Measurements from ENCODE around the gene C6orf132. TPM values are rescaled to one million over a fixed set of nuclear protein-coding genes. Genes with fewer than 3 reads are reported as not detected.

C6orf132 gene
- total RNA-seq, 1 experiment from 2014 or later: 31.9 TPM

- intact Hi-C loops (cut with micrococcal nuclease): no loop called here
- ChIA-PET CTCF (interaction anchor here (1.1 to 4.2 kb wide), 3 partner anchors 9 to 121 kb away, joined by 3 to 26 read pairs (median 4); no protein-coding TSS in a partner anchor), POLR2A (interaction anchor here (1.0 to 1.7 kb wide), 5 partner anchors 9 to 465 kb away, joined by 3 to 6 read pairs (median 3); partner anchors contain the start of gene C6orf132)
- DNase-seq (ENCODE audit: unreplicated experiment): peak; percentile 46
- BruUV-seq (replicated peaks): no TSS peak
- Mint-ChIP-seq H3K4me1 (ENCODE audit: insufficient read depth, unreplicated experiment) (peaks cover 27% of the 10 kb centered on the region), H3K4me3 (ENCODE audit: unreplicated experiment) (no peak overlapping the region), H3K27me3 (ENCODE audit: insufficient read depth, unreplicated experiment) (no peaks in the 10 kb centered on the region), H3K36me3 (ENCODE audit: insufficient read depth, unreplicated experiment) (peaks cover 10% of the 10 kb centered on the region), H3K27ac (ENCODE audit: low read depth, unreplicated experiment) (no peak overlapping the region), H3K9me3 (ENCODE audit: unreplicated experiment) (no peaks in the 10 kb centered on the region)
- TF ChIP-seq CTCF (IDR thresholded peaks at IDR 0.05; ENCODE audit: unreplicated experiment): no peak
Observed at GRCh38 chr6:42095094-42095493, 47.3 kb downstream of the C6orf132 start.

GRCh38 chr6:42093582-42094329 is 48.7 kb downstream of the C6orf132 start:
- peak; percentile 38 for DNase-seq (ENCODE audit: unreplicated experiment)
- H3K27ac Mint-ChIP-seq (ENCODE audit: low read depth, unreplicated experiment): peak overlapping the region; percentile 28
- ChIA-PET CTCF (interaction anchor here (0.8 to 4.2 kb wide), 5 partner anchors 7 to 292 kb away, joined by 3 to 26 read pairs (median 5); no protein-coding TSS in a partner anchor), POLR2A (interaction anchor here (0.7 to 0.8 kb wide), 2 partner anchors 121 to 243 kb away, joined by 3 to 4 read pairs; no protein-coding TSS in a partner anchor)
- intact Hi-C loops (cut with micrococcal nuclease): no loop called here
- no TSS peak for BruUV-seq (replicated peaks)
- TF ChIP-seq CTCF (IDR thresholded peaks at IDR 0.05; ENCODE audit: unreplicated experiment): no peak
- no peaks in the 10 kb centered on the region for H3K27me3 Mint-ChIP-seq (ENCODE audit: insufficient read depth, unreplicated experiment)
- no peak overlapping the region for H3K4me3 Mint-ChIP-seq (ENCODE audit: unreplicated experiment)
- H3K36me3 Mint-ChIP-seq (ENCODE audit: insufficient read depth, unreplicated experiment): peaks cover 6% of the 10 kb centered on the region
- H3K4me1 Mint-ChIP-seq (ENCODE audit: insufficient read depth, unreplicated experiment): peaks cover 15% of the 10 kb centered on the region
- H3K9me3 Mint-ChIP-seq (ENCODE audit: unreplicated experiment): no peaks in the 10 kb centered on the region

- no peak for DNase-seq (ENCODE audit: unreplicated experiment)
- intact Hi-C loops (cut with micrococcal nuclease): no loop called here
- no peak overlapping the region for H3K27ac Mint-ChIP-seq (ENCODE audit: low read depth, unreplicated experiment)
- no TSS peak for BruUV-seq (replicated peaks)
- H3K4me1 Mint-ChIP-seq (ENCODE audit: insufficient read depth, unreplicated experiment): peaks cover 21% of the 10 kb centered on the region
- H3K9me3 Mint-ChIP-seq (ENCODE audit: unreplicated experiment): no peaks in the 10 kb centered on the region
- no peaks in the 10 kb centered on the region for H3K27me3 Mint-ChIP-seq (ENCODE audit: insufficient read depth, unreplicated experiment)
- ChIA-PET CTCF (interaction anchor here (0.9 to 1.8 kb wide), 2 partner anchors 73 to 123 kb away, joined by 3 to 4 read pairs; no protein-coding TSS in a partner anchor), POLR2A (interaction anchor here (1.1 to 2.0 kb wide), 2 partner anchors 31 to 41 kb away, joined by 4 to 5 read pairs; partner anchors contain the start of gene TAF8)
- H3K4me3 Mint-ChIP-seq (ENCODE audit: unreplicated experiment): no peak overlapping the region
- H3K36me3 Mint-ChIP-seq (ENCODE audit: insufficient read depth, unreplicated experiment): peaks cover 6% of the 10 kb centered on the region
- TF ChIP-seq CTCF (IDR thresholded peaks at IDR 0.05; ENCODE audit: unreplicated experiment): no peak
Observed at GRCh38 chr6:42091718-42092023, 50.7 kb downstream of the C6orf132 start.

- no TSS peak for BruUV-seq (replicated peaks)
- CTCF ChIA-PET: interaction anchor here (0.7 to 1.8 kb wide), 3 partner anchors 74 to 264 kb away, joined by 3 to 5 read pairs (median 4); no protein-coding TSS in a partner anchor
- POLR2A ChIA-PET: interaction anchor here (0.7 to 2.0 kb wide), 4 partner anchors 31 to 63 kb away, joined by 3 to 5 read pairs (median 4); partner anchors contain the start of gene TAF8
- Mint-ChIP-seq H3K4me1 (ENCODE audit: insufficient read depth, unreplicated experiment) (peaks cover 21% of the 10 kb centered on the region), H3K27me3 (ENCODE audit: insufficient read depth, unreplicated experiment) (no peaks in the 10 kb centered on the region), H3K9me3 (ENCODE audit: unreplicated experiment) (no peaks in the 10 kb centered on the region), H3K4me3 (ENCODE audit: unreplicated experiment) (no peak overlapping the region), H3K27ac (ENCODE audit: low read depth, unreplicated experiment) (no peak overlapping the region), H3K36me3 (ENCODE audit: insufficient read depth, unreplicated experiment) (peaks cover 6% of the 10 kb centered on the region)
- intact Hi-C loops (cut with micrococcal nuclease): no loop called here
- no peak for DNase-seq (ENCODE audit: unreplicated experiment)
- TF ChIP-seq CTCF (IDR thresholded peaks at IDR 0.05; ENCODE audit: unreplicated experiment): no peak
Observed at GRCh38 chr6:42090819-42091717, 51.4 kb downstream of the C6orf132 start.

All from MCF 10A (cell line).